WI38 (cell line): ENCODE results near the gene EIF4EBP3.

Experiments used
- H3K4me3 ChIP-seq: 2 replicates; pipeline ENCODE4 v1.5.1; 2011; ENCODE audit warnings: low read depth, mild to moderate bottlenecking, control low read depth, low read length
- CTCF ChIP-seq: IDR thresholded peaks from 2 replicates; pipeline ENCODE4 v1.5.1; 2012; ENCODE audit warnings: low read depth, mild to moderate bottlenecking, control low read depth, low read length

EIF4EBP3 gene

GRCh38 chr5:140547508-140548299, at the start of gene EIF4EBP3:
EIF4EBP3 (plus strand) TSS chr5:140547662; CDS start chr5:140547738, 76 bp downstream.
- peak within 1 kb of the TSS; percentile 34 for H3K4me3 ChIP-seq
- peak; percentile 37 for TF ChIP-seq CTCF

- TF ChIP-seq CTCF: no peak
- no peak overlapping the region for H3K4me3 ChIP-seq
Measured at GRCh38 chr5:140497897-140498296, 49.6 kb upstream of the EIF4EBP3 start.

GRCh38 chr5:140498591-140498990, 48.9 kb upstream of the EIF4EBP3 start:
- no peak overlapping the region for H3K4me3 ChIP-seq

GRCh38 chr5:140502834-140503233, 44.6 kb upstream of the EIF4EBP3 start:
- H3K4me3 ChIP-seq: no peak overlapping the region
- TF ChIP-seq CTCF: no peak

More at GRCh38 chr5:140498591-140498990, 48.9 kb upstream of the EIF4EBP3 start:
- no peak for TF ChIP-seq CTCF

GRCh38 chr5:140509898-140510297, 37.6 kb upstream of the EIF4EBP3 start:
- H3K4me3 ChIP-seq: no peak overlapping the region
- no peak for TF ChIP-seq CTCF

- H3K4me3 ChIP-seq: no peak overlapping the region
- TF ChIP-seq CTCF: no peak
Measured at GRCh38 chr5:140513124-140513523, 34.3 kb upstream of the EIF4EBP3 start.

GRCh38 chr5:140524003-140524402, 23.5 kb upstream of the EIF4EBP3 start:
- no peak overlapping the region for H3K4me3 ChIP-seq
- no peak for TF ChIP-seq CTCF
